Measurements from ENCODE around the gene GPC5. TPM values are rescaled to one million over a fixed set of nuclear protein-coding genes. Genes with fewer than 3 reads are reported as not detected.

The GPC5 gene
- total and polyA plus RNA-seq, 2 of the 13 experiments (the other 11 are each of a cell fraction or from before 2014, with no cell fraction given), result 0.02 to 0.07 TPM

DNA sequence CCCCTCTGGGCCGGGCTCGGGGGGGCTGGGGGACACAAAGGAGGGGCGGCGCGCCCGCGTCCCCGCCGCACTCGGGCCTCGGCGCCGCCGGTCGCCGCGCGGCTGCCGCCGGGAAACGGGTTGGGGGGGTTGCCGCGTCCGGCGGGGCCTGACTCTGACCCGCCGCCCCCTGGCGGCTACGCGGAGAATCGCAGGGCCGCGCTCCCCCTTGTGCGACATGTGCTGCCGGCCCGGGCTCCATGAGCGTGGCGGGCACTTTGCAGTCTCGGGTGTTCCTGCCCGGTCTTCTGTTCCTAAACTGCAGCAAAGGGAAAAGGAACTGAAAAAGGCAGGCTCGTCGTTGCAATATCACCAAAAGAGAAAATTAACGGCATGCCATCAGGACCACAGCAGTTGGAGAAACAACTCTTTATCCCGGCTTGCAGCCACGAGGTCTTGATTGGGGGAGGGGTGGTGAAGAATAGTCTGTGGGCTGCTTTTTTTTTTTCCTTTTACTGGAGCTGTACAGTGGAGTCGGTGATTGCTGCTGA, 49.5 kb upstream of the GPC5 start (continued):
- TF ChIP-seq HMGXB4 (CRISPR knock-in tag; IDR thresholded peaks at IDR 0.05; ENCODE audit: borderline replicate concordance in 1 of 2, low read depth in 1 of 2), result peak; percentile 65 to 93; a peak in 3 of 4 replicates
- TF ChIP-seq ZNF124 (CRISPR knock-in tag; IDR thresholded peaks at IDR 0.05), result no peak
- TF ChIP-seq ZNF746 (CRISPR knock-in tag; IDR thresholded peaks at IDR 0.05), result no peak
- no peak for TF ChIP-seq NR3C1 (CRISPR knock-in tag; IDR thresholded peaks at IDR 0.05)
- TF ChIP-seq ZNF891 (CRISPR knock-in tag; IDR thresholded peaks at IDR 0.05), result peak; percentile 59; the same call in 1 of the 2 replicates
- TF ChIP-seq, protein P1, sequence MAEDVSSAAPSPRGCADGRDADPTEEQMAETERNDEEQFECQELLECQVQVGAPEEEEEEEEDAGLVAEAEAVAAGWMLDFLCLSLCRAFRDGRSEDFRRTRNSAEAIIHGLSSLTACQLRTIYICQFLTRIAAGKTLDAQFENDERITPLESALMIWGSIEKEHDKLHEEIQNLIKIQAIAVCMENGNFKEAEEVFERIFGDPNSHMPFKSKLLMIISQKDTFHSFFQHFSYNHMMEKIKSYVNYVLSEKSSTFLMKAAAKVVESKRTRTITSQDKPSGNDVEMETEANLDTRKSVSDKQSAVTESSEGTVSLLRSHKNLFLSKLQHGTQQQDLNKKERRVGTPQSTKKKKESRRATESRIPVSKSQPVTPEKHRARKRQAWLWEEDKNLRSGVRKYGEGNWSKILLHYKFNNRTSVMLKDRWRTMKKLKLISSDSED (CRISPR knock-in tag; IDR thresholded peaks at IDR 0.05), result no peak
- no peak for TF ChIP-seq PRDM15 (CRISPR knock-in tag; IDR thresholded peaks at IDR 0.05)
- TF ChIP-seq CENPT (CRISPR knock-in tag; IDR thresholded peaks at IDR 0.05; ENCODE audit: low read depth), result no peak
- TF ChIP-seq KLF16 (CRISPR knock-in tag; IDR thresholded peaks at IDR 0.05), result peak in 1 of 2 experiments; percentile 76; a peak in 2 of 4 replicates
- TF ChIP-seq FOXA1 (IDR thresholded peaks at IDR 0.05), result no peak
- no peak for TF ChIP-seq FOXA1 (CRISPR knock-in tag; IDR thresholded peaks at IDR 0.05)
- peak; percentile 47; the same call in 1 of the 2 replicates for TF ChIP-seq ZNF547 (CRISPR knock-in tag; IDR thresholded peaks at IDR 0.05)

Measured in HepG2 (cell line).